GM21381 (cell line): ENCODE measurements around the gene TAPT1.

Experiments used
- ATAC-seq: cut with Tn5 transposase; IDR thresholded peaks from one replicate; pipeline ENCODE4 v1.9.1; 2021; ENCODE audit warnings: mild to moderate bottlenecking, moderate library complexity; ENCODE audit not compliant: unreplicated experiment

TAPT1 gene

DNA sequence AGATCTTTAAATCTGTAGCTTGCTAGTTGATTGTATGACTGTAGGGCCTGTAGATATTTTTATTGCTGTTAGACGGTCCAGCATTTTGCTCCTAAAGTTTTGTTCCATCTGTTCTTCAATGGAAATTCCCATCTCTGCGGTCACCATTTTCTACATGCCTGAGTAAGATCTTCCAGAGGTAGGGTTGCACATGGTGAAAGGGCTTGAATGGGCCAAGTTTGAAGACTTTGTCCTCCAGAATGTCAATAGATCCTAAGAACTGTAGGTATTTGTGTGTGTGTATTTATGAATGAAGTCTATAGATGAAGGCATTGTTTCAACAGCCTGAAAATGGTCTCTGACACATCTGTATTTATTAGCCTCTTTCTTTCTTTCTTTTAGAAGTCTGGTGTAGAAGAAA is 22.3 kb upstream of the TAPT1 start:
- no peak for ATAC-seq

DNA sequence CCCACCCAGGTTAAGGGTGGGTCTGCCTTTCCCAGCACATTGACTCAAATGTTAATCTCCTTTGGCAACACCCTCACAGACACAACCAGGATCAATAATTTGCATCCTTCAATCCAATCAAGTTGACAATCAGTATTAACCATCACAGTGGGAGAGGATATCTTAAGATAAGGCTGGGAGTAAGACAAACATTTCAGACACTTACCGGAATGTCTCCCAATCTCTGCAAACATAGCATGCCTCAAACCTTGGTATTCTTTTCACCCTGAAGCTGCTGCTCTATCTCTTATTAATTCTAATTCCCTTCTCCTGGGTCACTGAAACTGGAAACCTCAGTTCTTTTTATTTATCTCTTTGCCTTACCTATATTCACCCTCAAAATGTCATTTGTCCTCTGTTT is 19.0 kb upstream of the TAPT1 start:
- ATAC-seq = no peak

- ATAC-seq = no peak
Measured at GRCh38 chr4:16243285-16243684, 17.0 kb upstream of the TAPT1 start.

DNA sequence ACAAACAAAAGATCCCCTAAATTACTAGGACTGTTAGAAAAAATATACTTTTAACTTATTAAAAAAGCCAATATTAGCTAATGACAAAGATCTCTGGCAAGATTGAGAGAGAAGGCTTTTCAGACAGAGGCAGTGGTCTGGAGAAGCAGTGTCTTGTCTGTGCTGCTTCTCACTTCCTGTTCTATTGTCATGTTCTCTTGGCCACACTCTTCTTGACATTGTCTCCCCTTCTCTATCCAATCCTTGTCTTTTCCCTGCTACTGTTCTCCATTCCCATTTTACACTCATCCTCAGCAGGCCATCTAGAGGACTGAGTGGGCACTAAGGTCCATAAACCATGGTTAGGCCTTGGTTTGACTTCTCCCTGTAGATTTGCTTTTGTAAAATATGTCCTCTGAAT is 14.0 kb upstream of the TAPT1 start:
- no peak for ATAC-seq

DNA sequence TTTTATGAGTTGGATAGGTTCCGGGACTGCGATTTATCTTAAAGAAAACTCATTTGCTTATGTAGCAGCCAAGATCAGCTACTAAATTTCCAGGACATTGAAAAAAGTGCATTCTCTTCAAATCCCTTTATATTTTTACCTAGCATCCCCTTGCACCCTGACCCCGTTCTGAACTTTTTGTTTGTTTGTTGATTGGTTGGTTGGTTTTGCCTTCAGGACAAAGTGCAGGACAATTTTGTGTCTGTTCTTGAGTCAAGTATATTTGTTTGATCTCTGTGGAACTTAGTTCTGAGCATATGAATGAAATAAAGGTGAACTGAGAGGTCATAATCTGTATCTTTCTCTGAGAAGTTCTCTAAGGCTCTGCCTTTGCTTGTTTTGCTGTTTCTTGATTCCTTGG is 12.8 kb upstream of the TAPT1 start:
- ATAC-seq = no peak

DNA sequence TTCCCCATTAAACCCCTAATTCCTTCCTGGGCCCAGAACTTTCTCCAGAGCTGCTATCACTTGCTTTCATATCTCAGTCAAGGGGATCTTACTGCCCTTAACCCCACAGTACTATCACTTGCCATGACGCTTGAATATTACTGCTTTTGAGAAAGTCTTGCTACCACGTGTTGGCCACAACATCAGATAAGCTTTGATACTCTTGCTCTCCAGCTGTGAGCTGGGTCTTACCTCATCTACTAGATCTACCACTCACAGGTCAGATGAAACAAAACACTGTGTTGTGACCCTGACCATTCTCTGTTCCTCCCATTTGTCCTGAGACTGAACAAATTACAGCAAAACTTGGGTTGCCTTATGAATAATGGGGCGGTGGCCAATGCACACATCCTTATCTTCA is 12.1 kb upstream of the TAPT1 start:
- no peak for ATAC-seq

DNA sequence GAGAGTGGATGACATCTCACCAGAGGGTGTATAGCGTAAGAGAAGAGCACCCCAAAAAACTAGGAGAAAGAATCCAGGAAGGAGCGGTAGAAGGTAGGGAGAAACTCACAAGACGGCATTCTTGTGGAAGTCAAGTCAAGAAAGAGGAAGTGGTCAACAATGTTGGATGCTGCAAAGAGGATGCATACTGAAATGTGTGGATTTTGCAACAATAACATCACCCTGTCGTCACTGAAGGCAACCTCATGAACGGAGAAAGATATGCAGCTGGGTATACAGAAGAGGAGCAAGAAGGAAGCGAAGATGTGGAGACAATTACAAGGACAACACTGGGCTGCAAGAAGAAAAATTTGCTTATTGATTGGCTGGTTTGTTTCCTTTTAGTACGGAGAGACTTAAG is 11.4 kb upstream of the TAPT1 start:
- no peak for ATAC-seq

DNA sequence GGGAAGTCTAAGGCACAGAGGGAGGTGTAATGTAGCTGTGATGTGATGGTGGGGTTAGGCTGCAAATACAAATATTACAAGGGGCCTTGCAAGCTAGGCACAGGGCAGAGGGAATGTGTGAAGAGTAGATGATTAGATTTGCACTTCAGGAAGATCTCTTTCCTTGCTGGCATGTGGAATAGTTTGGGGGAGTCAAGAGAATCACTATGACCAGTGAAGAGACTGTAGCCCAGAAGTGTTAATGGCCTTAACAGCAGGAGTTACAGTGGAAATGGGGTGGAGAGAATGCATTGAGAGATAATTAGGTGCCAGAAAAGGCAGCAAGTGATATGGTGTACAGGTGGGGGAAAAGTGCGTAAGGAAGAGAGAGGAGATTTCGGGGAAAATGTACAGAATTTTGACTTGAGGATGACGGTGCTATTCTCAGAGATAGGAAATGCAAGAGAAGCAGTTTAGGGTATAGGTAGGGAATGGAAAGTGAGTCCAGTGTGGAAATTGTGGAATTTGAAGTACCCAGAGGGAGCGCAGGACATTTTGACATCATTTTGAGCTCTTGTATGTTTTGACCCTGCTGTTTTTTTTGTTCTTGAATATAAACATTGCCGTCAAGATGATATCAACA is 10.2 kb upstream of the TAPT1 start:
- ATAC-seq = no peak

DNA sequence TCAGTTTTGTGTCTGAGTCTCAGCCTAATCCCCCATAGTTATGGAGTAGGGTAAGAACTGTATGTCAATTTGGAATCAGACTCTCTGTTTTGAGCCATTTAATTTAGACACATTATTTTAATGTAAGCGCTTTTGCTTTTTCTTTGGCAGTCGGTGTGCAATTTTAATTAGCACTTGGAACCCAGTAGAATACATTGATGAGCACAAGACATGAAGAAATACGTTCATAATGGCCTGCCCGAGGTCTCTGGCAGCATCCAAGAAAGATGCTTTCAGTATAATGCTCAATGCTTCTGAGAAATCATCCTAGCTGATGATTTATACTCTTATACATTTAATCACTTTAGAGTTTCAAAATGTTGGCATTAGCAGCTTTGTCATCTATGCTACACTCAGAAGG is 8.9 kb upstream of the TAPT1 start:
- ATAC-seq = no peak

DNA sequence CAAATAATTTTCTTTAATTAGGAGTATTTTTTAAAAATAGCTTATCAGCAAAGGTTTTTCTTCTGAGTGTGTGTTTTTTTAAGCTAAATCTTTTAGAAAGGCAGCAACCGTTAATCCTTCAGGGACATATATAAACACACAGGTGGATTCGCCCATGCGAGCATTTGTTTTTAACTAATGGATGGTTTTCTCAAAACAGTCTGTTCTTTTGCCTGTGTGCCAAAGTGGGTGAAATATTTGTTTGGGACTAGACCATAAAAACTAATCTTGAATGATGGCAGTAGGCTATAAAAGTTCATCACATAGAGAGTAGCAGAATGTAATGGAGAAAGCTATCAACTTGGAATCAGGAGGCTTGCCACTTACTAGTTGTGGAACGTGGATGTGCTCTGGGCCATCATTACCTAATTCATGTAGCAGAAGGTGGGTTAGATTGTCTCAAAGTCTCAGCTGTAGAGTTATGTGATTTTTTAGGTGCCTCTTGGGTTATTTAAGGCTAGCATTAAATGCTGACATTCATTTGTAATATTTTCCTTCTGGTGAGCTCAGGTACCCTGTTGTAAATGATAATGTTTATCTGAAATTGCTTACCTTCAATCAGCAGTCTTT is 7.4 kb upstream of the TAPT1 start:
- no peak for ATAC-seq

- no peak for ATAC-seq
Measured at GRCh38 chr4:16231570-16232245, 5.4 kb upstream of the TAPT1 start.

GRCh38 chr4:16230308-16230707 is 4.0 kb upstream of the TAPT1 start:
- ATAC-seq = no peak

DNA sequence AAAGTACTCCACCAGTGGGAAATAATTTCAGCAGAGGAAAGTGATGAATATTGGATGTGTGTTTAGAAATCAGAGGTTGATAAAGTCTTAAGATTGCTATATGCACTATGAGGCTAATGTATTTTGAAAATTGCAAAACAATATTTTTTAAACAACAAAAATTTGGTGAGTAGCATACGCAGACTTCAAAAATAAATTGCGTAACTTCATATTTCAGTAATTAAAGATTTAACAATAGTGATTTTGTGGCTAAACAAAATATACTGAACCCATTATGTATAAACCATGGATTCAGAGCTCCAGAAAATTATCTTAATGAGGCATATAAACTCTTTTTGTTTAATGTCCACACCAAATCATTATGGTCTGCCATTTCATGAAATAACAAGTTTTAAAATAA is 3.3 kb upstream of the TAPT1 start:
- no peak for ATAC-seq

GRCh38 chr4:16227462-16227868 is 1.2 kb upstream of the TAPT1 start:
- no peak for ATAC-seq

GRCh38 chr4:16226816-16227461 is 668 bp upstream of the TAPT1 start:
- ATAC-seq = peak; percentile 35

DNA sequence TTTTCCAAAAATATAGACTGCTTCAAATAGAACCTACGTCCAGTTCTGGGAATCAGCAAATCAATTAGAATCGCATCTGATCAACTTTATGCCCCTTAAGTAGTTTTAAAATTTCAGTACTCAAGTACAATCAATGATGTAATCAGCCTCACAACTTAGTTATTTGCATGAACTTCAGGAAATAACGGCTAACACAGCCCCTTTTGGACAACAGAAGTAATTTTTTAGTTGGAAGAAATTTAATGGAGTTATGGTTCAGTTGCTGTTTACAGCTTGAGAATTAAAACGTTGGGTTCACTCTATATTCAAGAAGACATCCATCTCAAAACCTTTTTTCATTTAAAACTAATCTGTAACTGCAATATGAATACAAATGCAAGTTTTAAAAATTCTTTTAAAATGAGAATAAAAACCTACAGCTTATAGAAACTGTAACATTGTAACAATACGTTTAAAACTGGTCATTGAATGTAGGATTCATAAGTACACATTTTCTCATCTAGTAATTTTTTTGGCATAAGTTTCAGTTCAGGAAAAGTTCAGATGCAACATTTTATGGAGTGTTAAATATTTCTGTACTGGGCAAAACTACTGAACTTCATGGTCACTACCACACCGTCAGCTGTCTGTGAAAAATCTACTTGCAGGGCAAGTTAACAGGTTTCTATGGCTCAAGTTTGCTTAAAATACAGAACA is 956 bp downstream of the TAPT1 start:
- ATAC-seq = no peak

GRCh38 chr4:16224264-16225166 is 1.8 kb downstream of the TAPT1 start:
- no peak for ATAC-seq

- no peak for ATAC-seq
Measured at GRCh38 chr4:16222957-16223527, 3.2 kb downstream of the TAPT1 start.

GRCh38 chr4:16218950-16219349 is 7.3 kb downstream of the TAPT1 start:
- ATAC-seq = no peak
